Measurements from ENCODE around the gene SLC6A6. TPM values are rescaled to one million over a fixed set of nuclear protein-coding genes. Genes with fewer than 3 reads are reported as not detected.
"Not testable (repeated sequence)": the region's sequence is repeated elsewhere in the genome, so short reads cannot be mapped to it uniquely, and the experiment has no call there.

Gene SLC6A6
- total RNA-seq, 2 donors from 2014 or later, result 24.4 to 180 TPM

DNA sequence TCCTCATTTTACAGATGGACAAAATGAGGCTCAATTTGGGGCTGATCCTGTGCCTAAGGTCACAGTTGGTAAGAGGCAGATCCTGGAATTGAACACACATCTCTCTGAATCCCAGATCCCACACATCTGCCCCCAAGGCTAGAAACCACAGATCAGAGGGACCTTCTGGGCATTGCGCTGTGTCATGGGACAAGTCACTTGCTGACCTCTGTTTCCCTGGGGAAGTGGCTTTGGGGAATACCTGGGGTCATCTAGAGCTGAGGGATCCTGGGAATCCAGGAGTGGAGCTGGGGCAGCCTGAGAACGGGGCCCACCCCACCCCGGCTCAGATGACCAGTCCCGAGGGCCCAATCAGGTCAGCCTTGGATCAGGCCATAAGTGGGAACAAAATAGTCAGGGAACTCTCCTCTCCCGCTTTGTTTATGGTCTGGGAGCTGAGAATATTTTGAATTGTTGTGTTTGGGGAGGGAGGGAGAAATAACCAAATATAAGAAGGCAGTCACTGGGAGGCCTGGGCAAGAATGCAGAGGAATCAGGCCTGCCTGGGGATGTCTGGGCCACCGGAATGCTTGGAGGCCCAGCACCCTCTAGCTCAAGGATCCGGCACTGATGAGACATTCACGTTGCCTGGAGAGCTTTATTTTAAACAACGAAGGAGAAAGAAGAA lies 8.8 kb upstream of the SLC6A6 start:
- ATAC-seq (no peak), DNase-seq (no peak)

DNA sequence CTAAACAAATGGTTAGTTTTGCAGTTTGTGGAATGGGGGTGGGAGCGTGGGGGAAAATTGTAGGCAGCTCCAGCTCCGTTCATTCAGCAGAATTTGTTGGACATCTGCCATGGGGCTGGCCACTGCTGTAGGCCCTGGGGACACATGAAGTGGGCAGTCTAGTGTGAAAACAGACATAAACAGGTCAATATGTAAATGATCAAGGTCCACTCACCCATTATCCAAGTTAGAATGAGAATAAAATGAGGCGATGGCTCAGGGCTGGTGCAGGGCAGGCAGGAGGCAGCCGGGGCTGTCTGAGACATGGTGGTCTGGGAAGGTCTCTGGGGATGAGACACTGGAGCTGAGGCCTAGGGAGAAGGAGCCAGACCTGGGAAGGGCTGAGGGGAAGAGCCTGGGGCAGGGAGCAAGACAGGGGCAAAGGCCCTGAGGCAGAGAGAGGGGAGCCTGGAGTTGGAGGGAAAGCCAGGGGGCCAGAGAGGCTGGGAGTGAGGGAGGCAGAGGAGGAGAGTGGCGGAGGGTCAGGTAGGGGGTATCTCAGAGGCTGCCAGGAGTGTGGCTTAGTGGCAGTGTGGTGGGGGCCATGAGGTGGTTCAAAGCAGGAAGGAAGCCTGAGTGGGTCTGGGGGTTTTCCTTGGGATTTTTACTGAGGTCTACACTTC lies 6.2 kb upstream of the SLC6A6 start:
- intact Hi-C loops (cut with DNase I), result no loop called here
- no peak for DNase-seq
- ATAC-seq, result no peak

More for the DNA sequence above, 8.8 kb upstream of the SLC6A6 start:
- intact Hi-C loops (cut with DNase I), result no loop called here

DNA sequence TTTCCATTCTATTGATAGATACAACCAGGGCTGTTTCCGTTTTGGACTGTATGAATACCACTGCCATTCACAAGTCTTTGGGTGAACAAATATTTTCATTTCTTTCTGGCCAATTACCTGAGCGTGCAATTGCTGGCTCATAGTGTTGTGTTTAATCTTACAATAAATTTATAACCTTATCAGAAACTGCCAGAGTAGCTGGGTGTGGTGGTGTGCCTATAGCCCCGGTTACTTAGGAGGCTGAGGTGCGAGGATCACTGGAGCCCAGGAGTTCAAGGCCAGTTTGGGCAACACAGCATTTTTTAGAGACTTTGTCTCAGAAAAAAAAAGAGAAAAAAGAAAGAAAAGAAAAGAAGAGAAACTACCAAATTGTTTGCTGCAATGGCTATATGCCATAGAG lies 5.4 kb upstream of the SLC6A6 start:
- intact Hi-C loops (cut with DNase I), result no loop called here
- DNase-seq (no peak), ATAC-seq (no peak)

DNA sequence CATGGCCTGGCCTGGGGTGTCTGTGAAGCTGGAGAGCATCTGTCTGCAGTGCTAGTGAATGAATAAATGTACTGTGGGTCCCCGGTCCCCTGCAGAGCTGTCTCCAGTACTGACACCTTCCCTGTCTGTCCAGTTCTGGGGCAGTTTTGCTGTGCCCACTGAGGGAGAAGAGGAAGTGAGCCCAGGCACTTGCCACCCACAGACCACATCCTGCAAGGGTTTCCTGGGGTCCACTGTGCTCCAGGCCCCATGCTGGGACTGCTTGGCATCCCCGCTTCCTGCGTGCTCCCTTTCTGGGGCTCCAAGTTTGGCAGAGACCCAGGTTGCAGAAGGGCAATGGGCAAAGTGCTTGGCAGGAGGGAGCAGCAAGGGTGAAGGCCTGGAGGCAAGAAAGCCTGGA lies 4.9 kb upstream of the SLC6A6 start:
- intact Hi-C loops (cut with DNase I), result no loop called here

DNA sequence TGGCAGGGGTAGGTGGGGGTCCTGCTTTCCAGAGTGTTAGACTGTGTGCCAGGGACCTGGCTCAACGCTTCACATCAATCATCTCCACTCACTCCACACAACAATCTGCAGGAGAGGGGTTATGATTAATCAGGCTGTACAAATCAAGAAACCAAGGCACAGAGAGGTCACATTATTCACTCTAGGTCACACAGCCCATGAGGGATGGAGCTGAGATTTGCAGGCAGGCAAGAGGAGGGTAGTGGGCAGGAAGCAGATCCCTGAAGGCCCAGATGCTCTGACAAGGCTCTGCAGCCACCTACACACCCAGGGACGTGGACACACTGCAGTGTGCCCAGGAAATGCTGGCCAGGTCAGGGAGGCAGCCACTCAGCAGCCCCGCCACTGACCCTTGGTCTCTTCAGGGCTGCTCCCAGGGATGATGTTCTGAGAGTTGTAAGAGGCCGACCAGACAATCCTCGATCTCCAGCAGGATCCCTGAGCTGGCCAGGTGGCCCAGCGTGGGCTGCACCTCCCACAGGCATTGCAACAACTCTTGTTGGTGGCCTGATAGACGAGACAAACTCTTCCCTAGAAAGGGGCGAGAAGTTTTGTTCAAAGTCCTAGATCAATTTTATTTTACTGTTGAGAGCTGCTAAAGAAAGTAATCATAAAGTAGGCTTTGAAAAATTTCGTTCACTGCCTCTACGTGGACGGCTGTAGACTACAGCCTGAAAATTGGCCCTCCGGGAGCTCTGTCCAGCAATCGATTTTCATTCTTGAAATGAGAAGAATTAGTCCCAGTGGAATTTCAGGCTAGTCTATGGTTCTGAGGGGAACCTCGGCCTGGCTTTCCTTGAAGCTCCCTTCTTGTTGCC lies 4.2 kb upstream of the SLC6A6 start:
- DNase-seq (no peak), ATAC-seq (no peak)
- intact Hi-C loops (cut with DNase I), result no loop called here

More for the DNA sequence above, 4.9 kb upstream of the SLC6A6 start:
- ATAC-seq, result no peak
- no peak for DNase-seq

DNA sequence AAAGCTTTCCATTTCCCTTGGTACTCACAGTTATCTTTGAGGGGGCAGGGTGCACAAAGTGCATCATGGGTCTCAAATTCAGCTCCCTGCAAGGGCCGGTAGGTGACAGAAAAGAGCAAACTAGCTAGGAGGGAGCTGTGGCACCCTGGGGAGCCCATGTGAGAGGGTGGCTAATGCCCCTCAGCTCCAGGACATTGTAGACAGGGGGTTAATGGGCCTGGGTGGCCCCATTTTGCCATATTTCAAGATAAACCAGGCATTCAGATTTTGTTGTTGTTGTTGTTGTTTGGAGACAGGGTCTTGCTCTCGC lies 3.7 kb upstream of the SLC6A6 start:
- intact Hi-C loops (cut with DNase I), result no loop called here
- ATAC-seq, result no peak
- no peak for DNase-seq

DNA sequence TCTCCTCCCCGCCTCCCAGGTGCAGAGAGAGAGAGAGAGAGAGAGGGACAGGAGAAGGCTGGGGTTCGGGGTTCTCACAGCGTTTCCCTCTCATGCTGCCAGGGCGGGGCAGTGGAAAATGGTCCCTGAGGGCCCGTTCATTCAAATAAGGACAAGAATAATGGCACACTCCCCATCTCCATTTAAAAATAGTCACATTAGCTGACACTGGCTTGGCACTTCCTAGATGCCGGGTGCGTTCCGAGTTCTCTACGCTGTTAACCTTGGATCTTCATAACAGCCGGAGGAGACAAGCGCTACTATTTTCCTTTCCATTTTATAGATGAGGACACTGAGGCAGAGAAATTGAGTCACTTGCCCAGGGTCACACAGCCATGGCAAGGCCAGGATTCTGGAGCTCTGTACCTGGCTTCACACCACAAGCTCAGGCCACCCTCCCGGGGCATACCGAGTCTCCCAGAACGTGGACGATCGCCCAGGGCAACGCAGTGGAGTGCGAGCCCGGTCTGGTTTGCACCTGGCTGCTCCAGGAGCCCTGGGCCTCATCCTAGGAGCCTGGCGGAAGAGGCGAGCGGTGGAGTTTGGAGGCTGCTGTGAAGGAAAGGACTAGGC lies 608 bp upstream of the SLC6A6 start:
- intact Hi-C loops (cut with DNase I), result no loop called here
- ATAC-seq, result peak; percentile 0 to 13
- DNase-seq, result no peak

DNA sequence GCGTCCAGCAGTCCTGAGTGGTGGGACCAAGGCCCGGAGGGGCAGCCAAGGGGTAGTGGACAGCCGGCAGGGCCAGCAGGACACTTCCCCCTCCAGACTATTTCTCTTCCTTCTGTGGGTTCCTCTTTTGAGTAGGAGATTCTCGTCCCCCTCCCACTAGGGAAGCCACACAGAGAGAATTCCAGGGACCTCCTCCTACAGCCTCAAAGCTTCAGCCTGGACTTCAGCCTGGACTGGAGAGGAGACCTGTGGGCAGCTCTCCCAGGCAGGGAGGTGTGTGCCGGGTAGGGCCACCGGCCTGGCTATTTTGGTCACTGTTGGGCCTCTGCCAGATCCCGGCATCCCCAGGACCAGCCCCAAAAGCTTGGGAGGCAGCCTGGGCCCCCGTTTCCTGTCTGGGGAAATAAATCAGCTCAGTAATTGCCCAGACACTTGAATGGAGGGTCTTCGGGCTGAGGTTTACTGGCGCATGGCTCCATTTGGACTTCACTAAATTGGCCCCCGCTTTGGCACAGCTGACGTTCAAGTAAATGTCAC lies 1.3 kb downstream of the SLC6A6 start:
- DNase-seq (peak; percentile 76), ATAC-seq (peak; percentile 41 to 44)
- intact Hi-C loops (cut with DNase I), result no loop called here

DNA sequence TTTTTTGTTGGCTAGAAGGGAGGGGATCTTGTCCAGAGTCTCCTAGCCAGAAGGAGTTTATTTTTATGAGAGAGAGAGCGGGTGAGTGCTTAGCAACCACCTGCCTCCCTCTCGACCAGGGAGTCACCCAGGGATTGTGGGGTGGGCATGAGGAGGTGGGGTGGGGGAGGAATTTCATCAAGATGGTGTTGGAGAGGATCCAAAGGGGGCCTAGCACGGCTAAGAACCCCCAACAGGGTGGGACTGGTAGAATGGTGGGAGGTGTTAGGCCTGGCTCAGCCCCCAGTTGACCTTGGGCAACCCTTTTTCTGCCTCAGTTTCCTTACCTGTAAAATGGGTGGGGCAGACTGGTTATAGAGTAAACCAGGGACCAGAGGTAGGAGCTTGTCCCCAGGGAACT lies 1.8 kb downstream of the SLC6A6 start:
- intact Hi-C loops (cut with DNase I), result no loop called here
- DNase-seq (no peak), ATAC-seq (no peak)

DNA sequence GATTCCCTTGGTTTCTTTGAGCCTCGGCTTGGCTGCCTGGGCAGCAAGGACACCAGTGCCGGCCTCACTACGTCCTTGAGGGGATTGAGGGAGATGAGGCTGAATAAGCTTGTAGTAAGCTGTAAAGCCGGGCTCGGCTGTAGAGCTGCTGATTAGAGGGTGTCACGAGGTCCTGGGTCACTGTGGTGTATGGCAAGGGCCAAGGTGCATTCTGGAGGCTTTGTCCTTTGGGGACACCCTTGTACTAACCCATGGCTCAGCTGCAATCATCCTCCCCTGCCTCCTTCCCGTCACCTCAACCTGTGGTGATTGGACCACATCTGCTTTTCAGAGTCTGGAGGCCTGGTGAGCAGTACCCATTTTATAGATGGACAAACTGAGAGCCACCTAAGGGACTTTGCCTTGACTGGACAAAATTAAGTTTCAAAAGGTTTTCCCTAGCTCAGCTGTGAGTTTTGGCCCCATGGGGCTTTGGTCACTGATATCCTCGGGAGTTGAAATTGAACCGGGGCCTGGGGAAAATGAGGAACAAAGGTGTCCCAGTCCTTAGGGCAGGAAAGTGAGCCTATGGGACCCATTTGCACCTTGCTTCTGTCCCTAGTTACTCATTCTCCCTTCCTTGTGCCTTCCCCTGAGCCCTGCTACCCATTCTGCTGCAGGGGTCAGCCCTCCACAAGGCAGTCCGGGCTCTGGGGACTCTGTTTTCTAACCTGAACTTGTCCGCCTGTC lies 2.4 kb downstream of the SLC6A6 start:
- intact Hi-C loops (cut with DNase I), result no loop called here
- DNase-seq, result no peak
- ATAC-seq, result no peak

DNA sequence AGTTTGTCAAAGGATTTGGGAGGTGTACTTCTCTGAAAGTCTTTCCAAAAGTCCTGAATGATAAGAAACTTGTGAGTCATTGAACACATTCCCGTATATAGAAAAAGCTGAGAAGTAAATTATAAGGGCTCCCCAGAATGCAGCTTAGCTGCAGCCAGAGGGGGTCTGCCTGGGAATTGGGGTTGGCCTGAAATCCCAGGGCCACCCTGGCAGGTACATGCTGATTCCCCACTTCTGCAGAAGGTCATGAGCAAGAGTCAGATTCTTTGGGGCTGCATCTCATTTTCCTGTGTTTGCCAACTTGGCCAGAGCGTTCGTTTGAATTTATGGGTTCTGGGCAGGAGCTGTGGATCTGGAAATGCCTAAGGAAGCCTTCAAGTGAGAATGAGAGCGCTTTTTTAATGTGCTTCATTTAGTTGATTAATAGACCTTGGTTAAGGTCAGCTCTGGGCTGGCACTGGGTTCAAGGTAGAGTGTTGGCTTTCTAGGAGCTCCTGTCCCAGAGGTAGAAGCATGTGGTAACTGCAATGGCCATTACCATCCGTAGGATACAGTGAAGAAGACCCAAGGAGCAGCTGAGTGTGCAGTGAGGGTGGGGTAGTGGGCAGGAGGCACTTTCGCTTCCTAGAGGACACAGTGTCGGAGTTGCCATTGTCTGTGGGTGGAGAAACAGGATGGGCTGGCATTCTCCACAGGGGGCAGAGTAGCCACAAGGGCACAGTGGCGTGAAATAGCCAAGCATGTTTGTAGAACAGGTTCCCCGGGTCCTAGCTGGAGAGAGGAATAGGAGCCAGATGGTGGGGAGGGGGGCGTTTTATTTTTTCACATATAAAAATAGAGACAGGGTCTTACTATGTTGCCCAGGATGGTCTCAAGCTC lies 3.2 kb downstream of the SLC6A6 start:
- no peak for DNase-seq
- no peak for ATAC-seq
- intact Hi-C loops (cut with DNase I), result no loop called here

DNA sequence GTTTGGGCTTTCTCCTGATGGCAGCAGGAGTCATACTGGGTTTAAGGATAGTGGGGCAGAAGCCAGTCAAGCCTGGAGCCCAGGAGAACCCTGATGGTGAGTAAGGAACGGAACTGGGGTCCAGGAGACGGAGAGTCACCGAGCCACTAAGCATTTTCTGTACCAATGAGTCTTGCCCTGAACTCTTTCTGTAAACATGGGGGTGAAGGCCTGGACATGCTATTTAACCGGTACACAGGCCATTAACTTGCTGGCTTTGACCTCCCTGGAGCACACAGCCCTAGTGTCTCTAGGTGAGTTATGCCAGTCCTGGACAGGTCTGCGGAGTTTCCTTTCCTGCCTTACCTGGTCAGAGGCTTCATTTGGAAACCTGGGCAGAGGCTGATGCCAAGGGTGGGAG lies 3.9 kb downstream of the SLC6A6 start:
- no peak for ATAC-seq
- intact Hi-C loops (cut with DNase I), result no loop called here
- DNase-seq, result no peak

DNA sequence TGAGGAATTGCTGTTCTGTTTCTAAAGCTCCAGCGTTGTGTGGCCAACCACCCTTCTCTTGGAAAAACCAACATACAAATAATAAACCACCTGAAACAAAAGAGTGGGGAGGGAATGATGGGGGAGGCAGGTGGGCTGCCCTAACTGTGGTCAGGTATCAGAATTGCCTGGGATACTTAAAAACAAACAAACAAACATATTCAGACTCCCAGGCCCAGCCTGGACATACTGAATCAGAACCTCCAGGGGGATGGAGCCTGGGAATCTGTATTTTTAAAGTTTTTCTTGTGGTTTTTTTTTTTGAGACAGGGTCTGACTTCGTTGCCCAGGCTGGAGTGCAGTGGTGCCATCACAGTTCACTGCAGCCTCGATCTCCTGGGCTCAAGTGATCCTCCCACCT lies 4.4 kb downstream of the SLC6A6 start:
- ATAC-seq (no peak), DNase-seq (no peak)
- intact Hi-C loops (cut with DNase I), result no loop called here

DNA sequence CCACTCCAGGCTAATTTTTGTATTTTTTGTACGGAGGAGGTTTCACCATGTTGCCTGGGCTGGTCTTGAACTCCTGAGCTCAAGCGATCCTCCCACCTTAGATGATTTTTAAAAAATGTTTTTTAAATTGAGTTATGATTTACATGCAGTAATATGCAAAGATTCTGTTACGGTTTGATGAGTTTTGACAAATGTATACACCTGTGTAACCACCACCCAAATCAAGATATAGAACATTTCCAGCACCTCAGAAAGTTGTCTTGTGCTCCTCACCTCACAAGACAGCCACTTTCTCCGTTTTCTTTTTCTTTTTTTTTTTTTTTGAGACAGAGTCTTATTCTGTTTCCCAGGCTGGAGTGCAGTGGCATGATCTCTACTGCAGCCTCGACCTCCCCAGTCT lies 4.8 kb downstream of the SLC6A6 start:
- no peak for DNase-seq
- ATAC-seq, result no peak
- intact Hi-C loops (cut with DNase I), result no loop called here

DNA sequence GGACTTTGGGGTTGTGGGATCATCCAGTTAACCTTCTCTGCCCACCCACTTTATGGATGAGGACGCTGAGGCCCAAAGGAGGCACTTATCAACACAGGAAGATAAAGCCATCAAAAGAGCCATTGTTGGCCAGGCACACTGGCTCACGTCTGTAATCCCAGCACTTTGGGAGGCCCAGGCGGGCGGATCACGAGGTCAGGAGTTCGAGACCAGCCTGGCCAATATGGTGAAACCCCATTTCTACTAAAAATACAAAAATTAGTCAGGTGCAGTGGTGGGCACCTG lies 7.3 kb downstream of the SLC6A6 start:
- intact Hi-C loops (cut with DNase I); ATAC-seq; DNase-seq: not testable (repeated sequence)

DNA sequence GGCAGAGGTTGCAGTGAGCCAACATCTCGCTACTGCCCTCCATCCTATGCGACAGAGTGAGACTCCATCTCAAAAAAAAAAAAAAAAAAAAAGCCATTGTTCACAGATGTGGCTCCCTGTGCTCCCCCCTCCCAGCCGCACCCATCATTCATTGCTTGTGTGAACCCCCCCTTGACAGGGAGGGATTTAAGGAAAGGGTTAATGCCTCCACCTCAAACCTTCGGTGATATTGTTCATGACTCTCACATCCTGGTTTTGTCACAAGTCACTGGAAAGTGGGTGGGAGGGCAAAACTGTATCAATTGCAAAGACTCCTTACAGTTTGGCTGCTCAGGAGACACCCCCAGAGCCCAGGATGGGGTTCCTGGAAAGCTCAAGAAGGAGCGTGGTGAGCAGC lies 7.7 kb downstream of the SLC6A6 start:
- no peak for ATAC-seq

DNA sequence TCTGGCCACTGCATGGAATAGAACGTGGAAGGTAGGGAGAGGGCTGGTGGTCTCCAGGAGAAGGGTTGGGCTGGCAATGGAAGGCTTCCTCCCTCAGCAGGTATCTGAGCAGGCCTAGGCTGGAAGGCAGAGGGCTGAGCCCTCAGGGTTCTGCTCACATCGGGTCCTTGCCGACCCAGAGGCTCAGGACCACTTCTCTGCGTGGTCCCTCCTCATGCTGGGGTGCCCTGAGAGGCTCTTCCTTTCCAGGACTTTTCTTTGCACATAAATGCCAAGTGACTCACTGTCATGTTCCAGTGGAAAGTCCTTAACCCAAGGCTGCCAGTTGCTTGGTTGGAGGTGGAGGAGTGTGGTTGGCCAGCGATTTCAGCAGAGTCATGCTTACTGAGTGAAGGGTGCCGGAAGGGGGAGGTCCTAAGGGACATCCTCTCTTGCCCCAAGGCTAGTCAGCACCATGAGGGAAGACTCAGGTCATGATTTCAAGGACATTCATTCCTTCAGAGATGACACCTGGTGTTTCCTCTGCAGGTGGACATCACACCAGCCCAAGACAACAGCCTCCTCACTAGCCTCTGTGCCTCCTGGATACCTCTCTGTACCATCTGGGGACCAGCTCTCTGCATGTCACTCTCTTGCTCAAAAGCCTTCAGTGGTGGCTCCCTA lies 8.2 kb downstream of the SLC6A6 start:
- peak; percentile 55 for DNase-seq
- intact Hi-C loops (cut with DNase I), result no loop called here
- ATAC-seq, result peak; percentile 35 to 81

More for the DNA sequence above, 7.7 kb downstream of the SLC6A6 start:
- DNase-seq, result no peak
- intact Hi-C loops (cut with DNase I), result no loop called here

DNA sequence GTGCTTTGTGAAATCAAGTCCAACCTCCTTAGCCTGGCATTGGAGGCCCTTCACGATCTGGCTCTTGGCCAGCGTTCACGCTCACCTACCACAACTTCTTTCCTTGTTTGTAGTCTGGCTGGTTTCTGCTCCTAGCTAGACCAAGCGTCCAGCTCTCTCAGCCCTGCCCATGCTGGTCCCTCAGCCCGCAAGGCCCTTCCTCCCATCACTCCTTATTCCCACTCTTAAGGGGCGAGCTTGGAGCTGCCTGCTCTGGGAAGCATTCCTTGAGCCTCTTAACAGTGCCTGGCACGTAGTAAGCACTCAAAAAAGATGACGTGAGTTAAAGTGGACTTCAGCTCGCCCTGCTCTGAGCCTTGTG lies 8.7 kb downstream of the SLC6A6 start:
- ATAC-seq (no peak), DNase-seq (no peak)
- intact Hi-C loops (cut with DNase I), result no loop called here
